Activated CD8-positive, alpha-beta memory T cell treated with anti-CD3 and anti-CD28 coated beads, Interleukin-2, amount 50 U/mL, for 24 hours (primary cell): ENCODE measurements around the gene SPN.
"Not testable (repeated sequence)": the region's sequence is repeated elsewhere in the genome, so short reads cannot be mapped to it uniquely, and the experiment has no call there.

Source experiments
- DNase-seq: peaks from one replicate; pipeline ENCODE4 v3.0.0-alpha.2; 2020; ENCODE audit errors: extremely low read depth

The SPN gene

DNA sequence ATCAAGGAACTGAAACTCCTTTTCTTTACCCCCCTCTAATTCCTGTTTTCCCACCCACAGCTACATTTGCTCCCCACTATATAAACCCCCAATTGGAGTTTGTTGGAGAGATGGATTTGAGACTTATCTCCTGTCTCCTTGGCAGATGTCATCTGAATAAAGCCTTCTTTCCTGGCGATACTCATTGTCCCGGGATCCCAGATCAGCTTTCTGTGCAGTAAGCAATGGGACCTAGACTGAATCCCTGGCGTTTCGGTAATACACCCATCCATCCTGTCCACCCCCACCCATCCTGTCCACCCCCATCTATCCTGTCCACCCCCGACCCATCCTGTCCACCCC is 38.1 kb downstream of the SPN start:
- no peak for DNase-seq

DNA sequence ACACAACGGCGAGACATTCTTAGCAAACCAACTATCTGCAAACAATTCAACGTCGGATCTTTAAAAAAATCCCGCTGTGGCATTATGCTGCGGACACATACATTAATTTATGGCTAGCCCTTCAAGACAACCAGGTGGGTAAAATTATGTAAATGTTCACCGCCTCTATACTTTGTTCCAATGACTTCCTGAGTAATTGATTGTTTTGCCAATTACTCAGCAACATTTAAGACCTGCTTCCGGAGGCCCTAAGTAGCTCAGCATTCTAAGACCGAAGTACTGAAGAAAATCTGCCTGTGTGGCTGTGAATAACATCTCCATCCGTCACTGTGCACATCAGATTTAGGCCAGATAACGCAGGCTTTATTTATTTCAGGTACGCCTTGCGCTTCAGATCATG is 39.2 kb downstream of the SPN start:
- no peak for DNase-seq

DNA sequence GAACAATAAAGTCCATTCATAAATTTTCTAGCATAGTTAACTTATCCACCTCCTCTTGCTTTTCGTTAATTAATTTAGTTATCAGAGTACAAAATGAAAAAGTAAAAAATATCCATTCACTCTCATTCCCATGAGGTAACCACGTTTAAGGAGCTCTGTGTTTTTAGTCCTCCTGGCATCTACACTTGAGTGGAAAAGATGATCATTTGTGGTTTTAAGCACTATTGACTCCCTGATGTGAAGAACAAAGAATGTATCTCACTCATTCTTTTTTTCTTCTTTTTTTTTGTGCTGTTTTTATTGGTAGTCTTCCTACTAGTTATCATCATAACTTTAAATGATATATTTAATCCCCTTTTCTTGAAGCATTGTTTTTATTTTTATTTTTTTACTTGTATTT is 42.0 kb downstream of the SPN start:
- DNase-seq = no peak

DNA sequence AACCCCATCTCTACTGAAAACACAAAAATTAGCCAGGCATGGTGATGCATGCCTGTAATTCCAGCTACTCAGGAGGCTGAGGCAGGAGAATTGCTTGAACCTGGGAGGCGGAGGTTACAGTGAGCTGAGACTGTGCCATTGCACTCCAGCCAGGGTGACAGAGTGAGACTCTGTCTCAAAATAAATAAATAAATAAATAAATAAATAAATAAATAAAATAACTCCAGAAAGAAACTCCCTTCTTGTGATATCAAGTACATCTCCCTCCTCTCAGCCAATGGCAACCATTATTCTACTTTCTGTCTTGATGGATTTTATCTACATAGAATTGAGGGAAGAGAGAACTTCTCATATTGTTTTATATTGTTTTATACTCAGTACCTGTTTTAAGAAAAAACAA is 44.1 kb downstream of the SPN start:
- not testable (repeated sequence) for DNase-seq

- no peak for DNase-seq
Measured at GRCh38 chr16:29708917-29709600, 46.0 kb downstream of the SPN start.

DNA sequence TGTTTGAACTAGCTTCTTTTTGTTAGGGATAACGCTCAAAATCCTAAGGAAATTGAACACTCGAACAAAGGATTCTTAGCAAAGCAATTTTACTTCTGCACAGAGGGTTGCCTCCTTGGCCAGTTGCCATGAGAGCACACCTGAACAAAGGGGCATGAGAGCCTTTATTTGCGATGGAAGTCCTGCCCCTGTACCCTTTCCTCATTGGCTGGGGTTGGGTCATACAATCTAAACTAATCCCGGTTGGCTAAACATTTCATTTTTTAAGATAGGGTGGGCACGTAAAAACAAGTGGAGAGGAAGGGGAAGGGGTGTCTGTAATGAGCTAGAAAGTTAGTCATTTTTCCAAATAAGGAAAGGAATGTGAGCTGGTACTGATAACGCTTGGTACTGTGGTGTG is 46.6 kb downstream of the SPN start:
- DNase-seq = not testable (repeated sequence)

GRCh38 chr16:29710227-29711219 is 47.5 kb downstream of the SPN start:
- DNase-seq = no peak

DNA sequence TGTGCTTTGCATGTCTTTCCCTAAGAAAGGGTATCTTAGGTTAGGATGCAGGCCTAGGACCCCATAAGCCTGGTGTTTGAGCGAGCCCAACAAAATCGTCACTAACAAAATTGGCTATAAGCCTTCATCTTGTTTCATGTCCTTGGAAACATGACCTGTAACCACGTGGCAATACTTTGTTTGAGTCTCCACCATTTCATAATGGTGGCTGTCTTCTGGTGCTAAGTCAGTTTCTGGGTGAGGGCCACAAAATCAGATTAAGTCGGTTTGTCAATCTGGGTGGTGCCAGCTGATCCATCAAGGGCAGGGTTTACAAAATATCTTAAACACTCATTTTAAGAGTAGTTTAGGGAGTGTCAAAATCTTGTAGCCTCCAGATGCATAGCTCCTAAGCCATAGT is 49.8 kb downstream of the SPN start:
- DNase-seq = no peak

DNA sequence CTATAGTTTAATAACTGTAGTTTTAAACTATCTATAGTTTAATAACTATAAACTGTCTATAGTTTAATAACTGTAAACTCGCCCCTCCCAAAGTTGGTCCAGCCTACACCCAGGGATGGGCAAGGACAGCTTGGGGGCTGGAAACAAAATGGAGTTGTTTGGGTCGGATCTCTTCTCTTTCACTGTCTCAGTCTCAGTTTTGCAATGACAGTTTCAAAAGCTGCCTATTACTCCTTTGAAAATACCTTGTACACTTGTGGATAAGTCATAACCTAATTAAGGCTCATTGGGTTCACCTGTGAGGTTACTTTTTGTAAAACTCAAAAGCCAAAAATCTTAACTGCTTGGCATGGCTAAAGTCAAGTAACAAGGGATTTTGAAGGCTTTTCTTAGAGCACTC is 51.3 kb downstream of the SPN start:
- no peak for DNase-seq

DNA sequence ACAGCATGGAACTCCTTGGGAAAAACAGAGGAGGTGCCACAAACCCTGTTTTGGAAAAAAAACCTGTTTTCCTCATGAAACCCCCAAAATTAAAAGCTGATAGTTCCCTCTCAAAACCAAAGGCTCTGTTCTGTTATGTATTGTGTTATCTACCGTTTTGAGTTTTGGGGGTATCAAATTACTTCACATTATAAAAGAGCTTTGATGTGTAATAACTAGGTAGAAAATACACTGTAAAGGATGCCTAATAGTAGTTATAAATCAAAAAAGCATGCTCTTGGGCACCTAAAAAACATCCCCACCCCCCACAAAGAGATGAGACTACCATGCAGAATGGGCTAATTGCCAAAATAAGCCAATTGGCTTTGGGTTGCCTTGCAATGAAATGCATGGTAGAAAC is 51.9 kb downstream of the SPN start:
- DNase-seq = no peak

DNA sequence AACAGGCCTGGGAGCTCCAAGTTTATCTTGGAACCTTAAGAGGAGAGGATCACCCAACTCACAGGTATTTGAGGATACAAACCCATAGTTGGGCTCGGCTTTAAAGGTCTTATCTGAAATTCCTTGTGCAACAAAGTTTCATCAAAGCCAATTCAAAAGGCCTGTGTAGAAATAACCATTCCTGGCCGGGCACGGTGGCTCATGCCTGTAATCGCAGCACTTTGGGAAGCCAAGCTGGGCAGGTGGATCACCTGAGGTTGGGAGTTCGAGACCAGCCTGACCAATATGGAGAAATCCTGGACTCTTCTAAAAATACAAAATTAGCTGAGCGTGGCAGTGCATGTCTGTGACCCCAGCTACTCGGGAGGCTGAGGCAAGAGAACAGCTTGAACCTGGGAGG is 54.1 kb downstream of the SPN start:
- no peak for DNase-seq

GRCh38 chr16:29719063-29719462 is 56.0 kb downstream of the SPN start:
- no peak for DNase-seq
